ENCODE data around the gene TEX12. TPM values are rescaled to one million over a fixed set of nuclear protein-coding genes. Genes with fewer than 3 reads are reported as not detected.

Gene TEX12
- total and polyA plus RNA-seq, 2 of the 8 experiments (the other 6 are each of a cell fraction or from before 2014, with no cell fraction given): not detected

DNA sequence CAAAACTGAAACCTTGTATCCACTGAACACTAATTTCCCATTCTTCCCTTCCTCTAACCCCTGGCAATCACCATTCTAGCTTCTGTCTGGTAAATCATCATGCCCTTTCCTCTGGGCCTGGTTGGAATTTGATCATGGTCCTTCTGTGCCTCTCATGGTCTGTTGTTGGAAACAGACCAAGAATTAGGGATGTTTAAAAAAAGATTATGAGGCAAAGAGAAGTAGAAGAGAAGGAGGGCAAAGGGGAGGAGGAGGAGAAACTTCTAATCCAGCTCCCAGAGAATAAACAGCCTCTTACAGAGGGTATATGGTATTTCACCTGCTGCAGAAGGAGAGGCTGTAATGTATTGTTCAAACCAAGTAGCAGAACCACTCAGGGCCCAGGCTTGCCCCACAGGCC lies 18.7 kb downstream of the TEX12 start:
- H3K36me3 ChIP-seq (ENCODE audit: control insufficient read depth in 2 of 4, insufficient read depth in 4 of 4, low read length in 3 of 4): no peaks in the 10 kb centered on the region
- no peak overlapping the region for H4K91ac ChIP-seq (replicated peaks; ENCODE audit: insufficient read length, low read length)
- no peak overlapping the region for H4K5ac ChIP-seq (ENCODE audit: insufficient read length, low read depth, low read length)
- H3K4me3 ChIP-seq (ENCODE audit: extremely low read depth in 1 of 4, insufficient read depth in 2 of 4, low read depth in 3 of 4, low read length in 4 of 4): no peak overlapping the region
- H2BK120ac ChIP-seq (replicated peaks; ENCODE audit: low read depth, low read length): no peak overlapping the region
- H3K27ac ChIP-seq (ENCODE audit: low read depth, low read length): no peak overlapping the region
- H3K27me3 ChIP-seq (replicated peaks in 1 of 4; ENCODE audit: control insufficient read depth in 3 of 4, extremely low read depth in 1 of 4, insufficient read depth in 3 of 4, low read length in 3 of 4): no peaks in the 10 kb centered on the region
- no peak for DNase-seq (ENCODE audit: low read depth in 1 of 2, low spot score in 2 of 2)
- no peak overlapping the region for H3K4me2 ChIP-seq (ENCODE audit: insufficient read depth in 1 of 2, low read depth in 2 of 2, low read length in 2 of 2)
- H3K4ac ChIP-seq (replicated peaks; ENCODE audit: insufficient read length, low read depth, low read length): no peak overlapping the region
- no peak overlapping the region for H2BK15ac ChIP-seq (ENCODE audit: low read length)
- no peak overlapping the region for H3K14ac ChIP-seq (ENCODE audit: insufficient read length)
- no peaks in the 10 kb centered on the region for H3K79me2 ChIP-seq (ENCODE audit: control insufficient read depth in 1 of 2, insufficient read depth in 2 of 2, low read length in 2 of 2)
- no peak overlapping the region for H3K18ac ChIP-seq (ENCODE audit: extremely low read depth, low read length)
- no peak overlapping the region for H3K23ac ChIP-seq (ENCODE audit: insufficient read length)
- H3K9me3 ChIP-seq (ENCODE audit: insufficient read depth in 2 of 2, low read depth in 1 of 2, low read length in 1 of 2): no peaks in the 10 kb centered on the region
- no peak overlapping the region for H3K9ac ChIP-seq (replicated peaks in 1 of 4; ENCODE audit: extremely low read depth in 1 of 4, low read depth in 3 of 4, low read length in 3 of 4)
- no peak overlapping the region for H2BK20ac ChIP-seq (ENCODE audit: low read length)
- H3K4me1 ChIP-seq (replicated peaks in 1 of 4; ENCODE audit: control insufficient read depth in 3 of 4, insufficient read depth in 4 of 4, low read length in 3 of 4): no peaks in the 10 kb centered on the region
- no peak overlapping the region for H4K8ac ChIP-seq (ENCODE audit: extremely low read depth, insufficient read depth, low read length)
- no peak for FAIRE-seq
- no peaks in the 10 kb centered on the region for H3K79me1 ChIP-seq (ENCODE audit: low read depth, low read length)
- no peak overlapping the region for H2AFZ ChIP-seq (ENCODE audit: low read length)
- CTCF ChIA-PET (ENCODE audit: partially characterized antibody): no interaction called here
- H3K56ac ChIP-seq (replicated peaks; ENCODE audit: insufficient read length, low read depth, low read length): no peak overlapping the region
- H3K23me2 ChIP-seq (ENCODE audit: low read depth, low read length): no peaks in the 10 kb centered on the region
- H4K20me1 ChIP-seq (replicated peaks in 1 of 2; ENCODE audit: control insufficient read depth in 1 of 2, insufficient read depth in 2 of 2, low read length in 2 of 2): no peaks in the 10 kb centered on the region
- H2AK5ac ChIP-seq (ENCODE audit: low read depth, low read length): no peak overlapping the region
- H2BK5ac ChIP-seq (ENCODE audit: low read depth, low read length): no peak overlapping the region
- H2BK12ac ChIP-seq (ENCODE audit: low read depth, low read length): no peak overlapping the region
- POLR2A ChIA-PET (ENCODE audit: partially characterized antibody): no interaction called here
- TF ChIP-seq POLR2AphosphoS5 (IDR thresholded peaks at IDR 0.05; ENCODE audit: low read depth, low read length): no peak
- TF ChIP-seq ZNF274 (IDR thresholded peaks at IDR 0.05; ENCODE audit: borderline replicate concordance, extremely low read depth, low read length): no peak
- no peak for TF ChIP-seq SAP30 (IDR thresholded peaks at IDR 0.05; ENCODE audit: insufficient read depth, insufficient replicate concordance, low read length)
- TF ChIP-seq JUN (IDR thresholded peaks at IDR 0.05; ENCODE audit: low read depth, low read length): no peak
- TF ChIP-seq, protein P1, sequence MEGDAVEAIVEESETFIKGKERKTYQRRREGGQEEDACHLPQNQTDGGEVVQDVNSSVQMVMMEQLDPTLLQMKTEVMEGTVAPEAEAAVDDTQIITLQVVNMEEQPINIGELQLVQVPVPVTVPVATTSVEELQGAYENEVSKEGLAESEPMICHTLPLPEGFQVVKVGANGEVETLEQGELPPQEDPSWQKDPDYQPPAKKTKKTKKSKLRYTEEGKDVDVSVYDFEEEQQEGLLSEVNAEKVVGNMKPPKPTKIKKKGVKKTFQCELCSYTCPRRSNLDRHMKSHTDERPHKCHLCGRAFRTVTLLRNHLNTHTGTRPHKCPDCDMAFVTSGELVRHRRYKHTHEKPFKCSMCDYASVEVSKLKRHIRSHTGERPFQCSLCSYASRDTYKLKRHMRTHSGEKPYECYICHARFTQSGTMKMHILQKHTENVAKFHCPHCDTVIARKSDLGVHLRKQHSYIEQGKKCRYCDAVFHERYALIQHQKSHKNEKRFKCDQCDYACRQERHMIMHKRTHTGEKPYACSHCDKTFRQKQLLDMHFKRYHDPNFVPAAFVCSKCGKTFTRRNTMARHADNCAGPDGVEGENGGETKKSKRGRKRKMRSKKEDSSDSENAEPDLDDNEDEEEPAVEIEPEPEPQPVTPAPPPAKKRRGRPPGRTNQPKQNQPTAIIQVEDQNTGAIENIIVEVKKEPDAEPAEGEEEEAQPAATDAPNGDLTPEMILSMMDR (IDR thresholded peaks at IDR 0.05; ENCODE audit: control extremely low read depth in 1 of 3, insufficient read depth in 1 of 3, low read depth in 1 of 3, low read length in 3 of 3): no peak
- no peak for TF ChIP-seq RBBP5 (IDR thresholded peaks at IDR 0.05; ENCODE audit: borderline replicate concordance, low read depth, low read length)
- TF ChIP-seq RNF2 (IDR thresholded peaks at IDR 0.05; ENCODE audit: borderline replicate concordance, low read depth, low read length, missing control alignments, poor library complexity, severe bottlenecking): no peak
